GM18508 (cell line): ENCODE data around the gene VIT.

Experiments
- ATAC-seq: cut with Tn5 transposase; IDR thresholded peaks from one replicate; pipeline ENCODE4 v1.9.1; 2021; ENCODE audit warnings: moderate number of reproducible peaks; ENCODE audit not compliant: insufficient read depth, unreplicated experiment

The VIT gene

GRCh38 chr2:36696533-36696932 is at the start of gene VIT:
Gene VIT, plus strand, starts transcription at chr2:36696707. Its CDS starts 19,664 bp downstream, at chr2:36716371.
- ATAC-seq, result no peak

GRCh38 chr2:36650031-36650829 is 46.3 kb upstream of the VIT start:
- peak; percentile 80 for ATAC-seq

GRCh38 chr2:36653155-36653554 is 43.4 kb upstream of the VIT start:
- ATAC-seq, result no peak

GRCh38 chr2:36653967-36654694 is 42.4 kb upstream of the VIT start:
- ATAC-seq, result no peak

- ATAC-seq, result no peak
These were observed 41.1 kb upstream of the VIT start for GRCh38 chr2:36655453-36655852.

GRCh38 chr2:36657703-36658102 is 38.8 kb upstream of the VIT start:
- no peak for ATAC-seq

GRCh38 chr2:36658277-36658748 is 38.2 kb upstream of the VIT start:
- ATAC-seq, result no peak

GRCh38 chr2:36659218-36659617 is 37.3 kb upstream of the VIT start:
- ATAC-seq, result no peak

GRCh38 chr2:36659872-36660312 is 36.6 kb upstream of the VIT start:
- peak; percentile 43 for ATAC-seq

- no peak for ATAC-seq
These were observed 33.9 kb upstream of the VIT start for GRCh38 chr2:36662638-36663037.

- no peak for ATAC-seq
These were observed 33.2 kb upstream of the VIT start for GRCh38 chr2:36663295-36663694.

- ATAC-seq, result peak; percentile 81
These were observed 32.4 kb upstream of the VIT start for GRCh38 chr2:36663851-36664695.

GRCh38 chr2:36664696-36665076 is 31.8 kb upstream of the VIT start:
- no peak for ATAC-seq

- no peak for ATAC-seq
These were observed 28.6 kb upstream of the VIT start for GRCh38 chr2:36667931-36668330.

- ATAC-seq, result no peak
These were observed 25.5 kb upstream of the VIT start for GRCh38 chr2:36670881-36671595.

- ATAC-seq, result no peak
These were observed 24.8 kb upstream of the VIT start for GRCh38 chr2:36671731-36672130.

- no peak for ATAC-seq
These were observed 24.3 kb upstream of the VIT start for GRCh38 chr2:36672199-36672598.

GRCh38 chr2:36675579-36676282 is 20.8 kb upstream of the VIT start:
- no peak for ATAC-seq

- no peak for ATAC-seq
These were observed 20.1 kb upstream of the VIT start for GRCh38 chr2:36676364-36676763.
